A549 (cell line): ENCODE data around the gene KLHL11.

Experiments
- CHD2 ChIP-seq: fragments of 150-350 bp; IDR thresholded peaks from 2 replicates; pipeline ENCODE4 v1.6.1; 2014; ENCODE audit warnings: low read length; ENCODE audit not compliant: partially characterized antibody
- CTCF ChIP-seq: fragments of >200 bp; sonication (Bioruptor Twin); formaldehyde crosslinking; IDR thresholded peaks from 3 replicates; pipeline ENCODE4 v1.5.1; 2016
- HDAC2 ChIP-seq: fragments of 200-600 bp; sonication (generic); IDR thresholded peaks from 2 replicates; pipeline ENCODE4 v1.6.1; 2016
- JUNB ChIP-seq: fragments of >200 bp; sonication (Bioruptor Twin); formaldehyde crosslinking; IDR thresholded peaks from 2 replicates; pipeline ENCODE4 v1.6.1; 2016
- MAFK ChIP-seq: fragments of 450-650 bp; IDR thresholded peaks from 2 replicates; pipeline ENCODE4 v1.6.1; 2014; ENCODE audit not compliant: partially characterized antibody
- PHF8 ChIP-seq: fragments of 200-600 bp; sonication (generic); IDR thresholded peaks from 2 replicates; pipeline ENCODE4 v1.6.1; 2016; ENCODE audit warnings: low read depth, mild to moderate bottlenecking, antibody characterized with exemption, moderate library complexity, borderline replicate concordance
- POLR2A ChIP-seq: IDR thresholded peaks from 2 replicates; pipeline ENCODE4 v1.6.1; 2012; ENCODE audit warnings: mild to moderate bottlenecking, low read length
- RCOR1 ChIP-seq: fragments of 150-350 bp; IDR thresholded peaks from 2 replicates; pipeline ENCODE4 v1.6.1; 2014; ENCODE audit warnings: antibody characterized with exemption, low read length, low read depth
- SMC3 ChIP-seq: fragments of >200 bp; sonication (Bioruptor Twin); formaldehyde crosslinking; IDR thresholded peaks from 3 replicates; pipeline ENCODE4 v1.6.1; 2018; ENCODE audit warnings: inconsistent platforms
- TF ChIP-seq, protein P1 (sequence below): fragments of 250-450 bp; sonication (Bioruptor Pico); IDR thresholded peaks from 2 replicates; pipeline ENCODE4 v1.5.0; 2021; ENCODE audit warnings: mild to moderate bottlenecking, moderate library complexity, borderline replicate concordance
- TF ChIP-seq, protein P2 (sequence below): fragments of >200 bp; sonication (Bioruptor Twin); formaldehyde crosslinking; IDR thresholded peaks from 3 replicates; pipeline ENCODE4 v1.6.1; 2016
- TF ChIP-seq, protein P3 (sequence below): IDR thresholded peaks from 2 replicates; pipeline ENCODE4 v1.6.1; 2012

DNA sequence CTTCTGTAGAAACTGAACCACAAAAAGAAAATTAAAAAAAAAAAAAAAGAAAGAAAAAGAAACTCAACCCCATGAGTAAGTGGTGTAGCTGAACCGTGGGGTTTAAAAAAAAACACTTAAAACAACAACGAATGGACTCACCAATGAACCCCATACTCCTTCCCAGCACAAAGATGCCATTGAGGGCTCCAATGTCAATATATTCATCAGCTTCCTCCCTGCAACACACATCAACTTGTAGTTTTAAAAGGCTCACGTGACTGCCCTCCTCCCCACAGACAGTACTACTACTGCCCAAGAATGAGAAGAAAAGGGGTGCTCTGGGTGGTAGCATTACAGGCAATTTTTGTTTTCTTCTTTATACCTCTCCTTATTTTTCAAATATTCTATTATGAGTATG lies 3.3 kb upstream of the KLHL11 start:
- TF ChIP-seq, protein P1, sequence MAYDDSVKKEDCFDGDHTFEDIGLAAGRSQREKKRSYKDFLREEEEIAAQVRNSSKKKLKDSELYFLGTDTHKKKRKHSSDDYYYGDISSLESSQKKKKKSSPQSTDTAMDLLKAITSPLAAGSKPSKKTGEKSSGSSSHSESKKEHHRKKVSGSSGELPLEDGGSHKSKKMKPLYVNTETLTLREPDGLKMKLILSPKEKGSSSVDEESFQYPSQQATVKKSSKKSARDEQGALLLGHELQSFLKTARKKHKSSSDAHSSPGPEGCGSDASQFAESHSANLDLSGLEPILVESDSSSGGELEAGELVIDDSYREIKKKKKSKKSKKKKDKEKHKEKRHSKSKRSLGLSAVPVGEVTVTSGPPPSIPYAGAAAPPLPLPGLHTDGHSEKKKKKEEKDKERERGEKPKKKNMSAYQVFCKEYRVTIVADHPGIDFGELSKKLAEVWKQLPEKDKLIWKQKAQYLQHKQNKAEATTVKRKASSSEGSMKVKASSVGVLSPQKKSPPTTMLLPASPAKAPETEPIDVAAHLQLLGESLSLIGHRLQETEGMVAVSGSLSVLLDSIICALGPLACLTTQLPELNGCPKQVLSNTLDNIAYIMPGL (CRISPR knock-in tag) = no peak
- TF ChIP-seq POLR2A = no peak
- no peak for TF ChIP-seq JUNB
- TF ChIP-seq, protein P2, sequence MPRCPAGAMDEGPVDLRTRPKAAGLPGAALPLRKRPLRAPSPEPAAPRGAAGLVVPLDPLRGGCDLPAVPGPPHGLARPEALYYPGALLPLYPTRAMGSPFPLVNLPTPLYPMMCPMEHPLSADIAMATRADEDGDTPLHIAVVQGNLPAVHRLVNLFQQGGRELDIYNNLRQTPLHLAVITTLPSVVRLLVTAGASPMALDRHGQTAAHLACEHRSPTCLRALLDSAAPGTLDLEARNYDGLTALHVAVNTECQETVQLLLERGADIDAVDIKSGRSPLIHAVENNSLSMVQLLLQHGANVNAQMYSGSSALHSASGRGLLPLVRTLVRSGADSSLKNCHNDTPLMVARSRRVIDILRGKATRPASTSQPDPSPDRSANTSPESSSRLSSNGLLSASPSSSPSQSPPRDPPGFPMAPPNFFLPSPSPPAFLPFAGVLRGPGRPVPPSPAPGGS = no peak
- TF ChIP-seq HDAC2 = no peak
- TF ChIP-seq CHD2 = no peak
- no peak for TF ChIP-seq CTCF
- TF ChIP-seq PHF8 = no peak
- no peak for TF ChIP-seq MAFK
- TF ChIP-seq, protein P3, sequence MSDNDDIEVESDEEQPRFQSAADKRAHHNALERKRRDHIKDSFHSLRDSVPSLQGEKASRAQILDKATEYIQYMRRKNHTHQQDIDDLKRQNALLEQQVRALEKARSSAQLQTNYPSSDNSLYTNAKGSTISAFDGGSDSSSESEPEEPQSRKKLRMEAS = no peak
- TF ChIP-seq SMC3 = no peak
- TF ChIP-seq RCOR1 = no peak
